Activated CD8-positive, alpha-beta memory T cell treated with anti-CD3 and anti-CD28 coated beads, Interleukin-2, amount 50 U/mL, for 24 hours (primary cell): ENCODE results near the gene NUMBL.
"Not testable (repeated sequence)": the region's sequence is repeated elsewhere in the genome, so short reads cannot be mapped to it uniquely, and the experiment has no call there.

Experiments used
- DNase-seq: peaks from one replicate; pipeline ENCODE4 v3.0.0-alpha.2; 2020; ENCODE audit errors: extremely low read depth

NUMBL gene

DNA sequence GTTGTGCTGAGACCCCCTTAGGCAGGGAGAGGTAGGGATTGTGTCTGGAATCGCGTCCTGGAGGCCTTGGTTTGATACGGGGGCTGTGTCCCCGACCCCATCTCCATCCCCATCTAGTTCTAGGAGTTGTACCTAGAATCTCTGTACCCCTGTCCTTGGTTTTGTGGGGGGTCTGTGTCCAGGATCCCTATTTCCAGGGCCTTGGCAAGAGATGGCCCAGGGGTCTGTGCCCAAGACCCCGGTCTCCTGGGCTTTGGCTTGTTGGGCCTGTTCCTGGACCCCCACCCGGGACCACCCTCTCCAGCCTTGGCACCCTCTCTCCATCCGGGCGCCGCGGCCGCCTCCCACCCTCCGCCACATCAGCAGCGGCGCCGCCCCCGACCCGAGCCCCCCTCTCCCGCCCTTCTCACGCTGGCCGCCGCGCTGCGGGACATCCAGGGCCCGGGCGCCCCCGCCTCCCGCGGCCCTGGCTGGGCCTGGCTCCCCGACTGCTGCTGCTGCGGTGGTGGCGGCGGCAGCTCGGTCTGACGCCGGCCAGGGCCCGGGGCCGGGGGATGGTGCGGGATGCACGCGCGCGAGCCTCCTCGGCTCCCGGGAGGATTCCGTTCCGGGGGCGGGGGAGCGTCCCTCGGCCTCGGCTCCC, at the start of gene NUMBL:
Gene NUMBL (minus strand): TSS at position 602 of the 643 bp plus-strand sequence. CDS start 168 bp downstream, at position 434.
- no peak for DNase-seq

- DNase-seq, result no peak
These were observed 48.8 kb upstream of the NUMBL start for GRCh38 chr19:40739030-40739839.

- no peak for DNase-seq
These were observed 46.7 kb upstream of the NUMBL start for GRCh38 chr19:40737102-40737644.

- DNase-seq, result no peak
These were observed 46.2 kb upstream of the NUMBL start for GRCh38 chr19:40736661-40737060.

GRCh38 chr19:40735013-40735771, 44.7 kb upstream of the NUMBL start:
- no peak for DNase-seq

DNA sequence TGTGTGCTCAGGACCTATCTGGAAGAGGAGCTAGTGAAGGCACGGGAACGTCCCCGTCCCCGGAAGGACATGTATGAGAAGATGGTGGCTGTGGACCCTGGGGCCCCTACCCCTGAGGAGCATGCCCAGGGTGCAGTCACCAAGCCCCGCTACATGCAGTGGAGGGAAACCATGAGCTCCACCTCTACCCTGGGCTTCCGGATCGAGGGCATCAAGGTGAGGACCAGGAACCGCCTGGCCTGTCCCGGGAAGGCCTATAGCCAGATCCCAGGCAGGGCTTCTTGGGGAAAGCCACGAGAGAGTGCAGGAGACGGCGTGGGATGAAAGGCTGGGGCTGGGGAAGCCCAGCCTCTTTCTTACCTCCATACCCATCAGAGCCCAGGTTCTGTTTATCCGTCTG, 42.7 kb upstream of the NUMBL start:
- DNase-seq, result no peak

- DNase-seq, result not testable (repeated sequence)
These were observed 41.9 kb upstream of the NUMBL start for GRCh38 chr19:40732304-40732703.

DNA sequence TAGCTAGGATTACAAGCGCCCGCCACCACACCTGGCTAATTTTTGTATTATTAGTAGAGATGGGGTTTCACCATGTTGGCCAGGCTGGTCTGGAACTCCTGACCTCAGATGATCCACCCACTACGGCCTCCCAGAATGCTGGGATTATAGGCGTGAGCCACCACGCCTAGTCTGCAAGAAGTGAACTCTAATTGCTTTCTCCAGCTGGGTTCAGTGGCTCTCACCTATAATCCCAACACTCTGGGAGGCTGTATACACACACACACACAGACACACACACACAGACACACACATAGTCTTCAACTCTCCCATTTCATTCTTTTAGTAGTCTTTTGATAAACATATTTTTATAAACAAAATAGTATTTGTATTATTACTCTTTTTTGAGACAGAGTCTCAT, 39.6 kb upstream of the NUMBL start:
- not testable (repeated sequence) for DNase-seq

GRCh38 chr19:40726279-40726678, 35.8 kb upstream of the NUMBL start:
- DNase-seq, result no peak

DNA sequence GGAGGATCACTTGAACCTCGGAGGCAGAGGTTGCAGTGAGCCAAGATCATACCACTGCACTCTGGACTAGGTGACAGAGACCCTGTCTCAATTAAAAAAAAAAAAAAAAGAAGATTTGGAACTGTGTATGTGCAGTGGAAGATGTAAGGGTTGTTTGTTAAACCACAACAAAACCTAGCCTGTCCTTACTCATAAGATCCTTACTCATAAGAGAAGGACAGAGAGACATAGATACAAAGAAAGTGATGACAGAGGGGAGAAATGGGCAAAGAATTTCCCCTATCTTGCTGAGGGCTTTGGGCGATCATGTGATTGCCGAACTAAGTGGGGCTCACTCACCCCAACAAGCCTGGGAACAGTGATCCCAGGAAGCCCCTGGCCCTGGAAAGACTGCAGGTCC, 34.4 kb upstream of the NUMBL start:
- no peak for DNase-seq

- no peak for DNase-seq
These were observed 33.9 kb upstream of the NUMBL start for GRCh38 chr19:40724315-40724714.

DNA sequence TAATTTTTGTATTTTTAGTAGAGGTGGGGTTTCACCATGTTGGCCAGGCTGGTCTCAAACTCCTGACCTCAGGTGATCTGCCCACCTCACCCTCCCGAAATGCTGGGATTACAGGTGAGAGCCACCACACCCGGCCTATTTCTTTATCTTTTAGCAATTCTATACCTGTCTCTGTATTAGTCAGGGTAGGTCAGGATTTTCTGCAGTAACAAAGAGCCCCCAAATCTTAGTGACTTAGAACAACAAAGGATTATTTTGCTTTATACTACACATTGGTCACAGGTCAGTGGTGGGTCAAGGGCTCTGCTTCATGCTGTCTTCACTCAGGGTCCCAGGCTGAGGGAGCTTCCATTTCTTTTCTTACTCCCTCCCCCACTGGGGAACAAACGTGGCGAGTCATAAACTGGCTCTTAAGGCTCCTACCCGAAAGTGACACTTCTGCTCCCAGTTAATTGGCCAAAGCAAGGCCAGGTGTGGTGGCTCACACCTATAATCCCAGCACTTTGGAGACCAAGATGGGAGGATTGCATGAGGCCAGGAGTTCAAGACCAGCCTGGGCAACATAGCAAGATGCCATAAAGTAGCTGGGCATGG, 33.3 kb upstream of the NUMBL start:
- DNase-seq, result no peak

GRCh38 chr19:40721936-40722661, 31.6 kb upstream of the NUMBL start:
- no peak for DNase-seq

DNA sequence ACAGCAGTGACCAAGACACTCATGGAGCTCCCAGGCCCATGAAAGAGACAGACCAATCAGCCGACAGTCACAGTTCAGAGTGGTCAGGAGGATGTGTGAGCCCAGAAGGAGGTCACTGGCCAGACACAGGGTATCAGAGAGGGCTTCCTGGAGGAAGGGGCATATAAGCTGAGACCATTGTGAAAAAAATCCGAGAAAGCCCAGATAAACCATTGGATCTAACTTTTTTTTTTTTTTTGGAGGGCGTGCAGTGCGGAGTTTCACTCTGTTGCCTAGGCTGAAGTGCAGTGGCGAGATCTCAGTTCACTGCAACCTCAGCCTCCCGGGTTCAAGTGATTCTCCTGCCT, 30.7 kb upstream of the NUMBL start:
- DNase-seq, result no peak

- DNase-seq, result no peak
These were observed 29.0 kb upstream of the NUMBL start for GRCh38 chr19:40719414-40719894.

- DNase-seq, result no peak
These were observed 28.4 kb upstream of the NUMBL start for GRCh38 chr19:40718774-40719391.

- DNase-seq, result no peak
These were observed 27.7 kb upstream of the NUMBL start for GRCh38 chr19:40717880-40718773.

DNA sequence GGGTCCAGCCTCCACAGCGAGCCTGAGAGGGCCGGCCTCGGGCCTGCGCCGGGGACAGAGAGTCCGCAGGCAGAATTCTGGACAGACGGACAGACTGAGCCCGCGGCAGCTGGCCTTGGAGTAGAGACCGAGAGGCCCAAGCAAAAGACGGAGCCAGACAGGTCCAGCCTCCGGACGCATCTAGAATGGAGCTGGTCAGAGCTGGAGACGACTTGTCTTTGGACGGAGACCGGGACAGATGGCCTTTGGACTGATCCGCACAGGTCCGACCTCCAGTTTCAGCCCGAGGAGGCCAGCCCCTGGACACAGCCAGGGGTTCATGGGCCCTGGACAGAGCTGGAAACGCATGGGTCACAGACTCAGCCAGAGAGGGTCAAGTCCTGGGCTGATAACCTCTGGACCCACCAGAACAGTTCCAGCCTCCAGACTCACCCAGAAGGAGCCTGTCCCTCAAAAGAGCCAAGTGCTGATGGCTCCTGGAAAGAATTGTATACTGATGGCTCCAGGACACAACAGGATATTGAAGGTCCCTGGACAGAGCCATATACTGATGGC, 27.0 kb upstream of the NUMBL start:
- no peak for DNase-seq
